HEK293 (cell line): ENCODE data around the gene SARS2.
"Not testable (repeated sequence)": the region's sequence is repeated elsewhere in the genome, so short reads cannot be mapped to it uniquely, and the experiment has no call there.

ENCODE experiments used
- CTCF ChIA-PET: fragments of 350-600 bp; formaldehyde crosslinking; extraction: SDS; loops from one replicate; lab custom pipeline; 2021; ENCODE audit warnings: antibody characterized with exemption; lab: Yijun Ruan, JAX
- POLR2A ChIA-PET: fragments of 300-600 bp; formaldehyde crosslinking; extraction: SDS; loops from one replicate; lab custom pipeline; 2020; ENCODE audit warnings: antibody characterized with exemption, inconsistent platforms; lab: Yijun Ruan, JAX
- H3K27ac ChIP-seq: fragments of 200-500 bp; sonication (Bioruptor generic); 2 replicates; pipeline ENCODE4 v1.5.1; 2014; ENCODE audit warnings: low read depth, low read length, control low read depth, inconsistent platforms; ENCODE audit errors: extremely low read depth
- H3K36me3 ChIP-seq, 2 experiments: fragments of 200-500 bp in 1 of 2; sonication (Bioruptor generic) in 1 of 2; 1 replicate in 1 of 2; 2 replicates in 1 of 2; pipeline ENCODE4 v1.5.1; 2014 to 2017; ENCODE audit warnings: inconsistent platforms in 2 of 2, low read length in 2 of 2; ENCODE audit not compliant: control insufficient read depth in 2 of 2, insufficient read depth in 1 of 2
- H3K4me1 ChIP-seq: fragments of 200-500 bp; sonication (Bioruptor generic); 2 replicates; pipeline ENCODE4 v1.5.1; 2014; ENCODE audit warnings: mild to moderate bottlenecking, low read length, inconsistent platforms; ENCODE audit not compliant: control insufficient read depth, insufficient read depth
- H3K4me3 ChIP-seq: 2 replicates; pipeline ENCODE4 v1.5.1; 2011; ENCODE audit warnings: low read depth, mild to moderate bottlenecking, control low read depth, low read length, moderate library complexity
- H3K9me3 ChIP-seq: fragments of 200-500 bp; sonication (Bioruptor generic); 2 replicates; pipeline ENCODE4 v1.5.1; 2014; ENCODE audit warnings: low read depth, low read length, inconsistent platforms; ENCODE audit not compliant: control insufficient read depth, insufficient read depth
- GFI1B ChIP-seq: fragments of 450-650 bp; formaldehyde crosslinking; IDR thresholded peaks from 2 replicates; pipeline ENCODE4 v1.5.1; 2016; ENCODE audit warnings: missing biosample characterization, missing genetic modification characterization
- GLIS1 ChIP-seq: fragments of 450-650 bp; formaldehyde crosslinking; IDR thresholded peaks from 2 replicates; pipeline ENCODE4 v1.5.1; 2016; ENCODE audit warnings: missing biosample characterization, missing genetic modification characterization
- SP3 ChIP-seq: fragments of 450-650 bp; formaldehyde crosslinking; IDR thresholded peaks from 2 replicates; pipeline ENCODE4 v1.5.1; 2016; ENCODE audit warnings: missing biosample characterization, missing genetic modification characterization
- ZBTB8A ChIP-seq: fragments of 450-650 bp; formaldehyde crosslinking; IDR thresholded peaks from 2 replicates; pipeline ENCODE4 v1.5.1; 2016; ENCODE audit warnings: missing biosample characterization, missing genetic modification characterization
- ZFP3 ChIP-seq: fragments of 450-650 bp; formaldehyde crosslinking; IDR thresholded peaks from 2 replicates; pipeline ENCODE4 v1.5.1; 2016; ENCODE audit warnings: low read depth, missing biosample characterization, missing genetic modification characterization
- ZNF114 ChIP-seq: fragments of 450-650 bp; formaldehyde crosslinking; IDR thresholded peaks from 2 replicates; pipeline ENCODE4 v1.5.0; 2017; ENCODE audit warnings: missing biosample characterization, missing genetic modification characterization
- ZNF121 ChIP-seq: fragments of 450-650 bp; formaldehyde crosslinking; IDR thresholded peaks from 2 replicates; pipeline ENCODE4 v1.5.1; 2016; ENCODE audit warnings: missing biosample characterization, missing genetic modification characterization
- ZNF274 ChIP-seq, 2 experiments: fragments of 200-500 bp in 1 of 2; fragments of 450-650 bp in 1 of 2; sonication (Bioruptor generic) in 1 of 2; formaldehyde crosslinking in 1 of 2; IDR thresholded peaks; 2 replicates each; pipeline versions ENCODE4 v1.5.1 to v1.6.1; 2014 to 2016; ENCODE audit warnings: borderline replicate concordance in 1 of 2, inconsistent platforms in 1 of 2, low read length in 1 of 2, missing biosample characterization in 1 of 2, missing genetic modification characterization in 1 of 2
- ZNF366 ChIP-seq: fragments of 450-650 bp; formaldehyde crosslinking; conservative IDR thresholded peaks from 2 replicates; pipeline ENCODE4 v1.5.1; 2016; ENCODE audit warnings: missing biosample characterization, missing genetic modification characterization
- ZNF394 ChIP-seq: fragments of 450-650 bp; formaldehyde crosslinking; IDR thresholded peaks from 2 replicates; pipeline ENCODE4 v1.5.1; 2016; ENCODE audit warnings: missing biosample characterization, missing genetic modification characterization, mild to moderate bottlenecking, moderate library complexity, borderline replicate concordance
- ZNF416 ChIP-seq: fragments of 450-650 bp; formaldehyde crosslinking; IDR thresholded peaks from 2 replicates; pipeline ENCODE4 v1.5.1; 2016; ENCODE audit warnings: missing biosample characterization, missing genetic modification characterization
- ZNF549 ChIP-seq: fragments of 450-650 bp; IDR thresholded peaks from 2 replicates; pipeline ENCODE4 v1.5.1; 2018; ENCODE audit warnings: missing biosample characterization, missing genetic modification characterization, mild to moderate bottlenecking, inconsistent platforms, moderate library complexity
- ZNF561 ChIP-seq: fragments of 450-650 bp; IDR thresholded peaks from 2 replicates; pipeline ENCODE4 v1.5.1; 2018; ENCODE audit warnings: missing biosample characterization, missing genetic modification characterization, borderline replicate concordance
- ZNF596 ChIP-seq: fragments of 450-650 bp; IDR thresholded peaks from 2 replicates; pipeline ENCODE4 v1.5.0; 2018; ENCODE audit warnings: missing biosample characterization, mild to moderate bottlenecking, missing genetic modification characterization, moderate library complexity
- ZNF785 ChIP-seq: fragments of 450-650 bp; formaldehyde crosslinking; IDR thresholded peaks from 2 replicates; pipeline ENCODE4 v1.5.1; 2016; ENCODE audit warnings: missing biosample characterization, missing genetic modification characterization
- ZNF791 ChIP-seq: fragments of 450-650 bp; formaldehyde crosslinking; IDR thresholded peaks from 2 replicates; pipeline ENCODE4 v1.5.1; 2016; ENCODE audit warnings: missing biosample characterization, missing genetic modification characterization
- ZNF843 ChIP-seq: fragments of 450-650 bp; formaldehyde crosslinking; IDR thresholded peaks from 2 replicates; pipeline ENCODE4 v1.5.1; 2016; ENCODE audit warnings: missing biosample characterization, missing genetic modification characterization
- ZXDB ChIP-seq: fragments of 450-650 bp; formaldehyde crosslinking; IDR thresholded peaks from 2 replicates; pipeline ENCODE4 v1.5.1; 2016; ENCODE audit warnings: missing biosample characterization, missing genetic modification characterization
- TF ChIP-seq, protein P1 (sequence below): IDR thresholded peaks from 2 replicates; pipeline ENCODE4 v1.6.1; 2011; ENCODE audit warnings: mild to moderate bottlenecking, low read depth, low read length, borderline replicate concordance
- TF ChIP-seq, protein P2 (sequence below): fragments of 450-650 bp; formaldehyde crosslinking; IDR thresholded peaks from 2 replicates; pipeline ENCODE4 v1.5.1; 2016; ENCODE audit warnings: missing biosample characterization, missing genetic modification characterization
- TF ChIP-seq, protein P3 (sequence below): fragments of 450-650 bp; IDR thresholded peaks from 2 replicates; pipeline ENCODE4 v1.5.1; 2018; ENCODE audit warnings: missing biosample characterization, mild to moderate bottlenecking, missing genetic modification characterization
- TF ChIP-seq, protein P4 (sequence below): fragments of 450-650 bp; formaldehyde crosslinking; IDR thresholded peaks from 2 replicates; pipeline ENCODE4 v1.5.1; 2017; ENCODE audit warnings: missing biosample characterization, missing genetic modification characterization
- TF ChIP-seq, protein P5 (sequence below): fragments of 450-650 bp; formaldehyde crosslinking; IDR thresholded peaks from 2 replicates; pipeline ENCODE4 v1.5.1; 2017; ENCODE audit warnings: missing biosample characterization, missing genetic modification characterization

SARS2 gene

DNA sequence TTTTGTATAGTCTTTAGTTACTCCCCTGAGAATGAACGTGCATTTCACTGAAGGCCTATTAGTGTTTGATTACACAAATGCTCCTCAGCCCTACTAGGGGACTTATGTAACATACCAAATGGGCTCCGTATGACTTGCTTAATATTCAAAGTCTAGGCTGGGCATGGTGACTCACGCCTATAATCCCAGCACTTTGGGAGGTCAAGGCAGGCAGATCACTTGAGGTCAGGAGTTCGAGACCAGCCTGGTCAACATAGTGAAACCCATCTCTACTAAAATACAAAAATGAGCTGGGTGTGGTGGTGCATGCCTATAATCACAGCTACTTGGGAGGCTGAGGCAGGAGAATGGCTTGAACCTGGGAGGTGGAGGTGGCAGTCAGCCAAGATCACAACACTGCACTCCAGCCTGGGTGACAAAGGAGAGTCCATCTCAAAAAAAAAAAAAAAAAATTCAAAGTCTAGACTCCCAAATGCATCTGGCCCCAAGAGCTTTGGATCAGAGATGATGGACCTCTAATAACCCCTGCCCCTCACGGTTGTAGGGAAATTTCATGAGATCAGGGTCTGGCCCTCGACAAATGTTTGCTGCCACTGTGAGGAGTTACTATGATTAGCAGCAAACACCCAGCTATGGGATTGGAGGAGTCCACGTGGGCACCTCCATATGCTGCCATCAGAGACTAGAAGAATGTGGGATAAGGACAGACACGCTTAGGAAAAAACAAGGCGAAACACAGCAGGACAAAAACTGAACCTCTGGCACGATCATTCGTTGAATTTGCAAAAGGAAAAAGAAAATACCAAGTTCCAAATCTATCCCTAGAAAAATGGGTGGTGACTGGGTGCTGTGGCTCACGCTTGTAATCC lies 40.3 kb upstream of the SARS2 start (continued):
- TF ChIP-seq, protein P1, sequence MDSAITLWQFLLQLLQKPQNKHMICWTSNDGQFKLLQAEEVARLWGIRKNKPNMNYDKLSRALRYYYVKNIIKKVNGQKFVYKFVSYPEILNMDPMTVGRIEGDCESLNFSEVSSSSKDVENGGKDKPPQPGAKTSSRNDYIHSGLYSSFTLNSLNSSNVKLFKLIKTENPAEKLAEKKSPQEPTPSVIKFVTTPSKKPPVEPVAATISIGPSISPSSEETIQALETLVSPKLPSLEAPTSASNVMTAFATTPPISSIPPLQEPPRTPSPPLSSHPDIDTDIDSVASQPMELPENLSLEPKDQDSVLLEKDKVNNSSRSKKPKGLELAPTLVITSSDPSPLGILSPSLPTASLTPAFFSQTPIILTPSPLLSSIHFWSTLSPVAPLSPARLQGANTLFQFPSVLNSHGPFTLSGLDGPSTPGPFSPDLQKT: no peak
- TF ChIP-seq, protein P2, sequence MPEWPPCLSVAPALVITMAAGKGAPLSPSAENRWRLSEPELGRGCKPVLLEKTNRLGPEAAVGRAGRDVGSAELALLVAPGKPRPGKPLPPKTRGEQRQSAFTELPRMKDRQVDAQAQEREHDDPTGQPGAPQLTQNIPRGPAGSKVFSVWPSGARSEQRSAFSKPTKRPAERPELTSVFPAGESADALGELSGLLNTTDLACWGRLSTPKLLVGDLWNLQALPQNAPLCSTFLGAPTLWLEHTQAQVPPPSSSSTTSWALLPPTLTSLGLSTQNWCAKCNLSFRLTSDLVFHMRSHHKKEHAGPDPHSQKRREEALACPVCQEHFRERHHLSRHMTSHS (tag by site-specific recombination): no peak
- no peak for TF ChIP-seq ZNF274 (IDR thresholded peaks at IDR 0.05; ENCODE audit: low read length)
- TF ChIP-seq ZNF274 (tag by site-specific recombination; IDR thresholded peaks at IDR 0.05; ENCODE audit: borderline replicate concordance): no peak
- TF ChIP-seq ZXDB: no peak
- TF ChIP-seq, protein P3, sequence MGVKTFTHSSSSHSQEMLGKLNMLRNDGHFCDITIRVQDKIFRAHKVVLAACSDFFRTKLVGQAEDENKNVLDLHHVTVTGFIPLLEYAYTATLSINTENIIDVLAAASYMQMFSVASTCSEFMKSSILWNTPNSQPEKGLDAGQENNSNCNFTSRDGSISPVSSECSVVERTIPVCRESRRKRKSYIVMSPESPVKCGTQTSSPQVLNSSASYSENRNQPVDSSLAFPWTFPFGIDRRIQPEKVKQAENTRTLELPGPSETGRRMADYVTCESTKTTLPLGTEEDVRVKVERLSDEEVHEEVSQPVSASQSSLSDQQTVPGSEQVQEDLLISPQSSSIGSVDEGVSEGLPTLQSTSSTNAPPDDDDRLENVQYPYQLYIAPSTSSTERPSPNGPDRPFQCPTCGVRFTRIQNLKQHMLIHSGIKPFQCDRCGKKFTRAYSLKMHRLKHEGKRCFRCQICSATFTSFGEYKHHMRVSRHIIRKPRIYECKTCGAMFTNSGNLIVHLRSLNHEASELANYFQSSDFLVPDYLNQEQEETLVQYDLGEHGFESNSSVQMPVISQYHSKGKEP (tag by site-specific recombination): peak; percentile 72
- peak; percentile 93 for TF ChIP-seq GLIS1 (tag by site-specific recombination)
- no peak for TF ChIP-seq GFI1B (tag by site-specific recombination)
- 0 out of 2 replicates have a peak, but pooled peaks have one; percentile 24 for TF ChIP-seq ZNF366
- TF ChIP-seq ZNF791 (tag by site-specific recombination): no peak
- TF ChIP-seq ZNF843 (tag by site-specific recombination): no peak
- no peak for TF ChIP-seq ZNF394 (tag by site-specific recombination)
- no peak for TF ChIP-seq ZNF549
- no peak for TF ChIP-seq ZNF416 (tag by site-specific recombination)
- TF ChIP-seq ZNF114: no peak
- TF ChIP-seq, protein P4, sequence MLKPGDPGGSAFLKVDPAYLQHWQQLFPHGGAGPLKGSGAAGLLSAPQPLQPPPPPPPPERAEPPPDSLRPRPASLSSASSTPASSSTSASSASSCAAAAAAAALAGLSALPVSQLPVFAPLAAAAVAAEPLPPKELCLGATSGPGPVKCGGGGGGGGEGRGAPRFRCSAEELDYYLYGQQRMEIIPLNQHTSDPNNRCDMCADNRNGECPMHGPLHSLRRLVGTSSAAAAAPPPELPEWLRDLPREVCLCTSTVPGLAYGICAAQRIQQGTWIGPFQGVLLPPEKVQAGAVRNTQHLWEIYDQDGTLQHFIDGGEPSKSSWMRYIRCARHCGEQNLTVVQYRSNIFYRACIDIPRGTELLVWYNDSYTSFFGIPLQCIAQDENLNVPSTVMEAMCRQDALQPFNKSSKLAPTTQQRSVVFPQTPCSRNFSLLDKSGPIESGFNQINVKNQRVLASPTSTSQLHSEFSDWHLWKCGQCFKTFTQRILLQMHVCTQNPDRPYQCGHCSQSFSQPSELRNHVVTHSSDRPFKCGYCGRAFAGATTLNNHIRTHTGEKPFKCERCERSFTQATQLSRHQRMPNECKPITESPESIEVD: no peak
- peak; percentile 34 for TF ChIP-seq ZBTB8A (tag by site-specific recombination)
- TF ChIP-seq ZNF561 (tag by site-specific recombination): no peak
- TF ChIP-seq ZFP3 (tag by site-specific recombination): no peak
- TF ChIP-seq SP3 (tag by site-specific recombination): 0 out of 2 replicates have a peak, but pooled peaks have one; percentile 13
- no peak for TF ChIP-seq ZNF596 (tag by site-specific recombination)

DNA sequence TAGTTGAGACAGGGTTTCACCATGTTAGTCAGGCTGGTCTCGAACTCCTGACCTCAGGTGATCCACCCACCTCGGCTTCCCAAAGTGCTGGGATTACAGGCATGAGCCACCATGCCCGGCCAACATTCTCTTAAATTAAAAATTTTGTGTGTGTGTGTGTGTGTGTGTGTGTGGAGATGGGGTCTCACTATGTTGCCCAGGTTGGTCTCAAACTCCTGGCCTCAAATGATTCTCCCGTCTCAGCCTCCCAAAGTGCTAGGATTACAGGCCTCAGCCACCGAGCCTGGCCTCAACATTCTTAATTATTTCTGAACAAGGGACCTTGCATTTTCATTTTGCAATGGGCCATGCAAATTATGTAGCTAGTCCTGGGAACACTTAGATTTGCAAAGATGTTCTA lies 35.6 kb upstream of the SARS2 start:
- TF ChIP-seq, protein P5, sequence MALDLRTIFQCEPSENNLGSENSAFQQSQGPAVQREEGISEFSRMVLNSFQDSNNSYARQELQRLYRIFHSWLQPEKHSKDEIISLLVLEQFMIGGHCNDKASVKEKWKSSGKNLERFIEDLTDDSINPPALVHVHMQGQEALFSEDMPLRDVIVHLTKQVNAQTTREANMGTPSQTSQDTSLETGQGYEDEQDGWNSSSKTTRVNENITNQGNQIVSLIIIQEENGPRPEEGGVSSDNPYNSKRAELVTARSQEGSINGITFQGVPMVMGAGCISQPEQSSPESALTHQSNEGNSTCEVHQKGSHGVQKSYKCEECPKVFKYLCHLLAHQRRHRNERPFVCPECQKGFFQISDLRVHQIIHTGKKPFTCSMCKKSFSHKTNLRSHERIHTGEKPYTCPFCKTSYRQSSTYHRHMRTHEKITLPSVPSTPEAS (tag by site-specific recombination): peak; percentile 70
- TF ChIP-seq ZNF785 (tag by site-specific recombination): 0 out of 2 replicates have a peak, but pooled peaks have one; percentile 22
- TF ChIP-seq ZNF121: peak; percentile 97
- POLR2A ChIA-PET: interaction anchor here (2.6 kb wide), 1 partner anchor 9 kb away, joined by 9 read pairs; the partner anchor contains the start of gene FBXO17

More for the DNA sequence above, 35.6 kb upstream of the SARS2 start:
- H3K4me1 ChIP-seq, H3K9me3 ChIP-seq, H3K4me3 ChIP-seq: not testable (repeated sequence)
- Histone ChIP-seq H3K27ac (0 out of 2 replicates have a peak overlapping the region, but pooled peaks have one; percentile 12), H3K36me3 (peaks cover 40 to 81% of the 10 kb centered on the region in 2 experiments)
- CTCF ChIA-PET: interaction anchor here (0.6 to 2.1 kb wide), 9 partner anchors 9 to 592 kb away, joined by 3 to 18 read pairs (median 6); partner anchors contain the start of genes FBXO17 and PSMD8
